Measurements from ENCODE around the gene PARD3. TPM values are rescaled to one million over a fixed set of nuclear protein-coding genes. Genes with fewer than 3 reads are reported as not detected.

Gene PARD3
- total RNA-seq, 1 experiment from 2014 or later = 51.8 TPM

DNA sequence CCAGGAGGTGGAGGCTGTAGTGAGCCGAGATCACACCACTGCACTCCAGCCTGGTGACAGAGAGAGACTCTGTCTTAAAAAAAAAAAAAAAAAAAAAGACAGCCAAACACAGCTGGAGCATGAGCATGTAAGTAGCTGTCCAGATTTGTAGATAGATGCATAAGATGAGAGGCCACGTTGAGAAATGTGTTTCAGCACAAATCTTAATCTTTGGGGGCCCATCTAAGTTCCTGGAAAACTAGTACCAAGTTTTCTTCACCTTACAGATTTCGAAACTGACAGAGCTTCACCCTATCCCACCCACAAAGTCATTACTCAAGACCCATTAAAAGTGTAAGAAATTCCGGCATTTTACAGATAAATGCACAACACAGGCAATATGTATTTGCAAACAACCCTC, 208.2 kb downstream of the PARD3 start:
- H3K27me3 Mint-ChIP-seq (ENCODE audit: low read depth) = no peaks in the 10 kb centered on the region
- H3K4me1 Mint-ChIP-seq = peaks cover 25% of the 10 kb centered on the region
- POLR2A ChIA-PET = no interaction called here
- H3K27ac Mint-ChIP-seq = no peak overlapping the region
- H3K4me3 Mint-ChIP-seq = no peak overlapping the region
- H3K9me3 Mint-ChIP-seq = no peaks in the 10 kb centered on the region
- H3K36me3 Mint-ChIP-seq = no peaks in the 10 kb centered on the region
- CTCF ChIA-PET = interaction anchor here (0.8 to 1.1 kb wide), 2 partner anchors 41 to 301 kb away, joined by 3 to 4 read pairs; no protein-coding TSS in a partner anchor
- ATAC-seq (no peak), DNase-seq (ENCODE audit: low spot score) (no peak)
- TF ChIP-seq ZNF671 (CRISPR knock-in tag; IDR thresholded peaks at IDR 0.05) (no peak), NFATC4 (CRISPR knock-in tag; IDR thresholded peaks at IDR 0.05) (no peak), GTF2I (CRISPR knock-in tag; conservative IDR thresholded peaks at IDR 0.05) (no peak), NR2C2 (CRISPR knock-in tag; IDR thresholded peaks at IDR 0.05) (no peak), OVOL2 (CRISPR knock-in tag; IDR thresholded peaks at IDR 0.05; ENCODE audit: borderline replicate concordance) (no peak), ZNF396 (CRISPR knock-in tag; IDR thresholded peaks at IDR 0.05; ENCODE audit: borderline replicate concordance) (no peak), KAT7 (CRISPR knock-in tag; IDR thresholded peaks at IDR 0.05; ENCODE audit: borderline replicate concordance) (no peak), ZNF317 (CRISPR knock-in tag; IDR thresholded peaks at IDR 0.05; ENCODE audit: borderline replicate concordance, low read depth) (no peak), TP53 (CRISPR knock-in tag; IDR thresholded peaks at IDR 0.05) (no peak), TEAD4 (CRISPR knock-in tag; IDR thresholded peaks at IDR 0.05) (no peak)
- TF ChIP-seq, protein P1, sequence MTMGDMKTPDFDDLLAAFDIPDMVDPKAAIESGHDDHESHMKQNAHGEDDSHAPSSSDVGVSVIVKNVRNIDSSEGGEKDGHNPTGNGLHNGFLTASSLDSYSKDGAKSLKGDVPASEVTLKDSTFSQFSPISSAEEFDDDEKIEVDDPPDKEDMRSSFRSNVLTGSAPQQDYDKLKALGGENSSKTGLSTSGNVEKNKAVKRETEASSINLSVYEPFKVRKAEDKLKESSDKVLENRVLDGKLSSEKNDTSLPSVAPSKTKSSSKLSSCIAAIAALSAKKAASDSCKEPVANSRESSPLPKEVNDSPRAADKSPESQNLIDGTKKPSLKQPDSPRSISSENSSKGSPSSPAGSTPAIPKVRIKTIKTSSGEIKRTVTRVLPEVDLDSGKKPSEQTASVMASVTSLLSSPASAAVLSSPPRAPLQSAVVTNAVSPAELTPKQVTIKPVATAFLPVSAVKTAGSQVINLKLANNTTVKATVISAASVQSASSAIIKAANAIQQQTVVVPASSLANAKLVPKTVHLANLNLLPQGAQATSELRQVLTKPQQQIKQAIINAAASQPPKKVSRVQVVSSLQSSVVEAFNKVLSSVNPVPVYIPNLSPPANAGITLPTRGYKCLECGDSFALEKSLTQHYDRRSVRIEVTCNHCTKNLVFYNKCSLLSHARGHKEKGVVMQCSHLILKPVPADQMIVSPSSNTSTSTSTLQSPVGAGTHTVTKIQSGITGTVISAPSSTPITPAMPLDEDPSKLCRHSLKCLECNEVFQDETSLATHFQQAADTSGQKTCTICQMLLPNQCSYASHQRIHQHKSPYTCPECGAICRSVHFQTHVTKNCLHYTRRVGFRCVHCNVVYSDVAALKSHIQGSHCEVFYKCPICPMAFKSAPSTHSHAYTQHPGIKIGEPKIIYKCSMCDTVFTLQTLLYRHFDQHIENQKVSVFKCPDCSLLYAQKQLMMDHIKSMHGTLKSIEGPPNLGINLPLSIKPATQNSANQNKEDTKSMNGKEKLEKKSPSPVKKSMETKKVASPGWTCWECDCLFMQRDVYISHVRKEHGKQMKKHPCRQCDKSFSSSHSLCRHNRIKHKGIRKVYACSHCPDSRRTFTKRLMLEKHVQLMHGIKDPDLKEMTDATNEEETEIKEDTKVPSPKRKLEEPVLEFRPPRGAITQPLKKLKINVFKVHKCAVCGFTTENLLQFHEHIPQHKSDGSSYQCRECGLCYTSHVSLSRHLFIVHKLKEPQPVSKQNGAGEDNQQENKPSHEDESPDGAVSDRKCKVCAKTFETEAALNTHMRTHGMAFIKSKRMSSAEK (CRISPR knock-in tag; IDR thresholded peaks at IDR 0.05; ENCODE audit: borderline replicate concordance) = no peak
- TF ChIP-seq, protein P2, sequence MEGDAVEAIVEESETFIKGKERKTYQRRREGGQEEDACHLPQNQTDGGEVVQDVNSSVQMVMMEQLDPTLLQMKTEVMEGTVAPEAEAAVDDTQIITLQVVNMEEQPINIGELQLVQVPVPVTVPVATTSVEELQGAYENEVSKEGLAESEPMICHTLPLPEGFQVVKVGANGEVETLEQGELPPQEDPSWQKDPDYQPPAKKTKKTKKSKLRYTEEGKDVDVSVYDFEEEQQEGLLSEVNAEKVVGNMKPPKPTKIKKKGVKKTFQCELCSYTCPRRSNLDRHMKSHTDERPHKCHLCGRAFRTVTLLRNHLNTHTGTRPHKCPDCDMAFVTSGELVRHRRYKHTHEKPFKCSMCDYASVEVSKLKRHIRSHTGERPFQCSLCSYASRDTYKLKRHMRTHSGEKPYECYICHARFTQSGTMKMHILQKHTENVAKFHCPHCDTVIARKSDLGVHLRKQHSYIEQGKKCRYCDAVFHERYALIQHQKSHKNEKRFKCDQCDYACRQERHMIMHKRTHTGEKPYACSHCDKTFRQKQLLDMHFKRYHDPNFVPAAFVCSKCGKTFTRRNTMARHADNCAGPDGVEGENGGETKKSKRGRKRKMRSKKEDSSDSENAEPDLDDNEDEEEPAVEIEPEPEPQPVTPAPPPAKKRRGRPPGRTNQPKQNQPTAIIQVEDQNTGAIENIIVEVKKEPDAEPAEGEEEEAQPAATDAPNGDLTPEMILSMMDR (IDR thresholded peaks at IDR 0.05) = no peak
- TF ChIP-seq, protein P3, sequence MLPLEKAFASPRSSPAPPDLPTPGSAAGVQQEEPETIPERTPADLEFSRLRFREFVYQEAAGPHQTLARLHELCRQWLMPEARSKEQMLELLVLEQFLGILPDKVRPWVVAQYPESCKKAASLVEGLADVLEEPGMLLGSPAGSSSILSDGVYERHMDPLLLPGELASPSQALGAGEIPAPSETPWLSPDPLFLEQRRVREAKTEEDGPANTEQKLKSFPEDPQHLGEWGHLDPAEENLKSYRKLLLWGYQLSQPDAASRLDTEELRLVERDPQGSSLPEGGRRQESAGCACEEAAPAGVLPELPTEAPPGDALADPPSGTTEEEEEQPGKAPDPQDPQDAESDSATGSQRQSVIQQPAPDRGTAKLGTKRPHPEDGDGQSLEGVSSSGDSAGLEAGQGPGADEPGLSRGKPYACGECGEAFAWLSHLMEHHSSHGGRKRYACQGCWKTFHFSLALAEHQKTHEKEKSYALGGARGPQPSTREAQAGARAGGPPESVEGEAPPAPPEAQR (CRISPR knock-in tag; IDR thresholded peaks at IDR 0.05) = no peak
- TF ChIP-seq, protein P4, sequence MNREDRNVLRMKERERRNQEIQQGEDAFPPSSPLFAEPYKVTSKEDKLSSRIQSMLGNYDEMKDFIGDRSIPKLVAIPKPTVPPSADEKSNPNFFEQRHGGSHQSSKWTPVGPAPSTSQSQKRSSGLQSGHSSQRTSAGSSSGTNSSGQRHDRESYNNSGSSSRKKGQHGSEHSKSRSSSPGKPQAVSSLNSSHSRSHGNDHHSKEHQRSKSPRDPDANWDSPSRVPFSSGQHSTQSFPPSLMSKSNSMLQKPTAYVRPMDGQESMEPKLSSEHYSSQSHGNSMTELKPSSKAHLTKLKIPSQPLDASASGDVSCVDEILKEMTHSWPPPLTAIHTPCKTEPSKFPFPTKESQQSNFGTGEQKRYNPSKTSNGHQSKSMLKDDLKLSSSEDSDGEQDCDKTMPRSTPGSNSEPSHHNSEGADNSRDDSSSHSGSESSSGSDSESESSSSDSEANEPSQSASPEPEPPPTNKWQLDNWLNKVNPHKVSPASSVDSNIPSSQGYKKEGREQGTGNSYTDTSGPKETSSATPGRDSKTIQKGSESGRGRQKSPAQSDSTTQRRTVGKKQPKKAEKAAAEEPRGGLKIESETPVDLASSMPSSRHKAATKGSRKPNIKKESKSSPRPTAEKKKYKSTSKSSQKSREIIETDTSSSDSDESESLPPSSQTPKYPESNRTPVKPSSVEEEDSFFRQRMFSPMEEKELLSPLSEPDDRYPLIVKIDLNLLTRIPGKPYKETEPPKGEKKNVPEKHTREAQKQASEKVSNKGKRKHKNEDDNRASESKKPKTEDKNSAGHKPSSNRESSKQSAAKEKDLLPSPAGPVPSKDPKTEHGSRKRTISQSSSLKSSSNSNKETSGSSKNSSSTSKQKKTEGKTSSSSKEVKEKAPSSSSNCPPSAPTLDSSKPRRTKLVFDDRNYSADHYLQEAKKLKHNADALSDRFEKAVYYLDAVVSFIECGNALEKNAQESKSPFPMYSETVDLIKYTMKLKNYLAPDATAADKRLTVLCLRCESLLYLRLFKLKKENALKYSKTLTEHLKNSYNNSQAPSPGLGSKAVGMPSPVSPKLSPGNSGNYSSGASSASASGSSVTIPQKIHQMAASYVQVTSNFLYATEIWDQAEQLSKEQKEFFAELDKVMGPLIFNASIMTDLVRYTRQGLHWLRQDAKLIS (CRISPR knock-in tag; IDR thresholded peaks at IDR 0.05; ENCODE audit: borderline replicate concordance) = no peak

DNA sequence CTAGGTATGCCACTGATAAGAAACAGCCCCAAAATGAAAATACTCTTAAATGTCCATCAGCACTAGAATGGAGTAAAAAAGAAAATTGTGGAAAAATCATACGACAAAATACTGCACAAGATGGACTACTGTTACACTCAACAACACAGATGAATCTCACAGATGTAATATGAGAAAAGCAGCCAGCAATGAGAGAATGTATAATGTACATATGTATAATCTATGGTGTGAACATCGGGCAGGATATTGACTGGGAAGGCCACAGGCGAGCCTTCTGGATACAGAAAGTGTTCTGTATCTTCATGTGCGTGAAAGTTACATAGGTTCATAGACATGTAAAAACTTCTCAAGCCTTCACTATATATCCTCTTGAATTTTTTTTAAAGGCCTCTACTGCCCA, 212.6 kb downstream of the PARD3 start:
- no peak for ATAC-seq
- H3K4me3 Mint-ChIP-seq = no peak overlapping the region
- H3K27ac Mint-ChIP-seq = no peak overlapping the region
- H3K27me3 Mint-ChIP-seq (ENCODE audit: low read depth) = no peaks in the 10 kb centered on the region
- no peaks in the 10 kb centered on the region for H3K36me3 Mint-ChIP-seq
- DNase-seq (ENCODE audit: low spot score) = no peak
- CTCF ChIA-PET = no interaction called here
- peaks cover 18% of the 10 kb centered on the region for H3K4me1 Mint-ChIP-seq
- POLR2A ChIA-PET = no interaction called here
- no peaks in the 10 kb centered on the region for H3K9me3 Mint-ChIP-seq
- TF ChIP-seq JAZF1 (CRISPR knock-in tag; IDR thresholded peaks at IDR 0.05) (no peak), KAT7 (CRISPR knock-in tag; IDR thresholded peaks at IDR 0.05; ENCODE audit: borderline replicate concordance) (no peak), ZNF121 (CRISPR knock-in tag; IDR thresholded peaks at IDR 0.05) (no peak), ZNF219 (CRISPR knock-in tag; IDR thresholded peaks at IDR 0.05; ENCODE audit: borderline replicate concordance) (no peak)
- TF ChIP-seq, protein P5, sequence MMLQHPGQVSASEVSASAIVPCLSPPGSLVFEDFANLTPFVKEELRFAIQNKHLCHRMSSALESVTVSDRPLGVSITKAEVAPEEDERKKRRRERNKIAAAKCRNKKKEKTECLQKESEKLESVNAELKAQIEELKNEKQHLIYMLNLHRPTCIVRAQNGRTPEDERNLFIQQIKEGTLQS (CRISPR knock-in tag; conservative IDR thresholded peaks at IDR 0.05) = no peak
- TF ChIP-seq, protein P1 (CRISPR knock-in tag; IDR thresholded peaks at IDR 0.05; ENCODE audit: borderline replicate concordance) = no peak
- TF ChIP-seq, protein P6, sequence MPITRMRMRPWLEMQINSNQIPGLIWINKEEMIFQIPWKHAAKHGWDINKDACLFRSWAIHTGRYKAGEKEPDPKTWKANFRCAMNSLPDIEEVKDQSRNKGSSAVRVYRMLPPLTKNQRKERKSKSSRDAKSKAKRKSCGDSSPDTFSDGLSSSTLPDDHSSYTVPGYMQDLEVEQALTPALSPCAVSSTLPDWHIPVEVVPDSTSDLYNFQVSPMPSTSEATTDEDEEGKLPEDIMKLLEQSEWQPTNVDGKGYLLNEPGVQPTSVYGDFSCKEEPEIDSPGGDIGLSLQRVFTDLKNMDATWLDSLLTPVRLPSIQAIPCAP (CRISPR knock-in tag; IDR thresholded peaks at IDR 0.05) = no peak
